H9 (cell line): Measurements from ENCODE around the gene BTNL3. TPM values are rescaled to one million over a fixed set of nuclear protein-coding genes. Genes with fewer than 3 reads are reported as not detected.

Experiments
- DNase-seq: peaks from one replicate; pipeline ENCODE4 v3.0.0-alpha.2; 2017
- H2AFZ ChIP-seq: one replicate; pipeline ENCODE4 v1.6.1; 2013; ENCODE audit warnings: mild to moderate bottlenecking, low read length, control low read depth, moderate library complexity
- H2AK5ac ChIP-seq: 2 replicates; pipeline ENCODE4 v1.6.1; 2013; ENCODE audit warnings: low read length, control low read depth, mixed read lengths; ENCODE audit not compliant: insufficient read length
- H2BK120ac ChIP-seq: one replicate; pipeline ENCODE4 v1.6.1; 2013; ENCODE audit warnings: low read depth, mild to moderate bottlenecking, low read length, control low read depth, inconsistent platforms; ENCODE audit not compliant: poor library complexity, severe bottlenecking
- H2BK12ac ChIP-seq: 2 replicates; pipeline ENCODE4 v1.6.1; 2013; ENCODE audit warnings: low read length, control low read depth, mixed read lengths, low read depth; ENCODE audit not compliant: insufficient read length
- H2BK15ac ChIP-seq: 2 replicates; pipeline ENCODE4 v1.6.1; 2013; ENCODE audit warnings: low read depth, low read length, control low read depth
- H2BK20ac ChIP-seq: one replicate; pipeline ENCODE4 v1.6.1; 2013; ENCODE audit warnings: low read depth, mild to moderate bottlenecking, low read length, control low read depth, inconsistent platforms; ENCODE audit not compliant: poor library complexity, severe bottlenecking
- H2BK5ac ChIP-seq: 2 replicates; pipeline ENCODE4 v1.6.1; 2013; ENCODE audit warnings: low read length, control low read depth, mixed read lengths; ENCODE audit not compliant: insufficient read length
- H3K14ac ChIP-seq: 2 replicates; pipeline ENCODE4 v1.6.1; 2013; ENCODE audit warnings: low read length, control low read depth; ENCODE audit not compliant: insufficient read depth
- H3K18ac ChIP-seq: 2 replicates; pipeline ENCODE4 v1.6.1; 2013; ENCODE audit warnings: low read depth, mild to moderate bottlenecking, mixed read lengths, low read length, control low read depth; ENCODE audit not compliant: insufficient read length
- H3K23ac ChIP-seq: 2 replicates; pipeline ENCODE4 v1.6.1; 2013; ENCODE audit warnings: low read length, control low read depth, mixed read lengths, low read depth; ENCODE audit not compliant: insufficient read length
- H3K23me2 ChIP-seq: 2 replicates; pipeline ENCODE4 v1.6.1; 2013; ENCODE audit warnings: low read depth, mild to moderate bottlenecking, mixed read lengths, low read length, control low read depth; ENCODE audit not compliant: insufficient read length, poor library complexity, severe bottlenecking
- H3K27ac ChIP-seq: 2 replicates; pipeline ENCODE4 v1.5.1; 2013; ENCODE audit warnings: low read length, control low read depth, mixed read lengths, low read depth; ENCODE audit not compliant: insufficient read length
- H3K27me3 ChIP-seq: 2 replicates; pipeline ENCODE4 v1.6.1; 2013; ENCODE audit warnings: low read length, control low read depth, inconsistent platforms; ENCODE audit not compliant: insufficient read depth
- H3K4ac ChIP-seq: 2 replicates; pipeline ENCODE4 v1.6.1; 2013; ENCODE audit warnings: low read depth, mild to moderate bottlenecking, control low read depth, inconsistent platforms, low read length, moderate library complexity
- H3K4me1 ChIP-seq: 2 replicates; pipeline ENCODE4 v1.6.1; 2013; ENCODE audit warnings: low read length, control low read depth, inconsistent platforms; ENCODE audit not compliant: insufficient read depth
- H3K4me2 ChIP-seq: 2 replicates; pipeline ENCODE4 v1.6.1; 2013; ENCODE audit warnings: low read length, control low read depth, mixed read lengths; ENCODE audit not compliant: insufficient read length, insufficient read depth
- H3K56ac ChIP-seq: 2 replicates; pipeline ENCODE4 v1.6.1; 2013; ENCODE audit warnings: low read depth, mild to moderate bottlenecking, mixed read lengths, low read length, control low read depth; ENCODE audit not compliant: insufficient read length
- H3K79me1 ChIP-seq: 2 replicates; pipeline ENCODE4 v1.6.1; 2013; ENCODE audit warnings: low read depth, mild to moderate bottlenecking, moderate library complexity, low read length, control low read depth, inconsistent platforms; ENCODE audit not compliant: insufficient read depth, poor library complexity, severe bottlenecking
- H3K79me2 ChIP-seq: 2 replicates; pipeline ENCODE4 v1.6.1; 2013; ENCODE audit warnings: low read length, control low read depth, inconsistent platforms; ENCODE audit not compliant: insufficient read depth
- H3K9ac ChIP-seq: 2 replicates; pipeline ENCODE4 v1.6.1; 2013; ENCODE audit warnings: low read length, control low read depth, mixed read lengths; ENCODE audit not compliant: insufficient read length; ENCODE audit errors: extremely low read depth
- H3K9me3 ChIP-seq: one replicate; pipeline ENCODE4 v1.6.1; 2013; ENCODE audit warnings: low read depth, low read length, inconsistent platforms; ENCODE audit not compliant: control insufficient read depth
- H3T11ph ChIP-seq: one replicate; pipeline ENCODE4 v1.6.1; 2013; ENCODE audit warnings: mild to moderate bottlenecking, low read length, control low read depth, inconsistent platforms
- H4K20me1 ChIP-seq: one replicate; pipeline ENCODE4 v1.6.1; 2013; ENCODE audit not compliant: control insufficient read depth, insufficient read length, insufficient read depth
- H4K5ac ChIP-seq: 2 replicates; pipeline ENCODE4 v1.6.1; 2013; ENCODE audit warnings: low read depth, mild to moderate bottlenecking, mixed read lengths, low read length, control low read depth; ENCODE audit not compliant: insufficient read length
- H4K8ac ChIP-seq: replicated peaks from 2 replicates; pipeline ENCODE4 v1.6.1; 2013; ENCODE audit warnings: low read length, control low read depth, mixed read lengths, low read depth; ENCODE audit not compliant: insufficient read length
- H4K91ac ChIP-seq: 2 replicates; pipeline ENCODE4 v1.6.1; 2013; ENCODE audit warnings: low read depth, mild to moderate bottlenecking, moderate library complexity, mixed read lengths, low read length, control low read depth; ENCODE audit not compliant: insufficient read length
- H3K27ac Mint-ChIP-seq, 3 experiments: 2 replicates in 2 of 3; 3 replicates in 1 of 3; pipeline ENCODE4 v1.8.0; 2020 to 2021; ENCODE audit warnings: mixed read lengths in 3 of 3, mild to moderate bottlenecking in 1 of 3, moderate library complexity in 1 of 3
- H3K27me3 Mint-ChIP-seq: 2 replicates; pipeline ENCODE4 v1.8.0; 2021; ENCODE audit warnings: low read depth, mild to moderate bottlenecking, moderate library complexity, mixed read lengths
- H3K36me3 Mint-ChIP-seq, 3 experiments: 2 replicates in 2 of 3; 3 replicates in 1 of 3; pipeline ENCODE4 v1.8.0; 2020 to 2021; ENCODE audit warnings: low read depth in 3 of 3, mixed read lengths in 3 of 3; ENCODE audit not compliant: insufficient read depth in 1 of 3
- H3K4me1 Mint-ChIP-seq, 2 experiments: 2 replicates each; pipeline ENCODE4 v1.8.0; 2020; ENCODE audit warnings: mixed read lengths in 2 of 2
- H3K4me3 Mint-ChIP-seq, 2 experiments: 2 replicates in 1 of 2; 3 replicates in 1 of 2; pipeline ENCODE4 v1.8.0; 2020 to 2021; ENCODE audit warnings: mild to moderate bottlenecking in 2 of 2, mixed read lengths in 2 of 2, moderate library complexity in 1 of 2
- H3K9me3 Mint-ChIP-seq, 2 experiments: 2 replicates in 1 of 2; 3 replicates in 1 of 2; pipeline ENCODE4 v1.8.0; 2020; ENCODE audit warnings: mild to moderate bottlenecking in 2 of 2, mixed read lengths in 2 of 2, moderate library complexity in 1 of 2
- CTCF ChIP-seq: fragments of 200-600 bp; sonication (generic); conservative IDR thresholded peaks from 3 replicates; pipeline ENCODE4 v1.8.0; 2021; ENCODE audit warnings: antibody characterized with exemption, mild to moderate bottlenecking
- WGBS: extraction: QIAGEN DNeasy Blood & Tissue Kit; methylation state at CpG from one replicate; pipeline ENCODE4 v1.1.7; 2013; ENCODE audit warnings: missing lambda C conversion rate, low lambda C conversion rate, mixed read lengths; ENCODE audit not compliant: insufficient read length; ENCODE audit errors: extremely low coverage; 5-methylcytosine and 5-hydroxymethylcytosine counted together
- total RNA-seq: library from RNA; stranded (reverse); gene quantifications from 2 replicates; pipeline ENCODE4 v1.2.1, GENCODE V29; 2021

Gene BTNL3
- total RNA-seq, 1 experiment from 2014 or later, result not detected

- no peak overlapping the region for H2BK5ac ChIP-seq
- H3K9me3 Mint-ChIP-seq, result no peaks in the 10 kb centered on the region
Measured at GRCh38 chr5:180950291-180950949, 38.2 kb upstream of the BTNL3 start.

More at GRCh38 chr5:180950291-180950949, 38.2 kb upstream of the BTNL3 start:
- TF ChIP-seq CTCF, result no peak
- no peak overlapping the region for H2BK20ac ChIP-seq
- no peak overlapping the region for H3K4ac ChIP-seq
- H4K91ac ChIP-seq, result no peak overlapping the region
- H3K23me2 ChIP-seq, result no peaks in the 10 kb centered on the region
- Mint-ChIP-seq H3K27ac (no peak overlapping the region), H3K27me3 (peaks cover 6% of the 10 kb centered on the region), H3K4me3 (no peak overlapping the region), H3K4me1 (no peaks in the 10 kb centered on the region), H3K36me3 (no peaks in the 10 kb centered on the region)
- H3K4me2 ChIP-seq, result no peak overlapping the region
- no peak overlapping the region for H2BK15ac ChIP-seq
- H2AK5ac ChIP-seq, result no peak overlapping the region
- H3K18ac ChIP-seq, result no peak overlapping the region
- H3K14ac ChIP-seq, result no peak overlapping the region
- H2AFZ ChIP-seq, result no peak overlapping the region
- no peak overlapping the region for H3K56ac ChIP-seq
- H3K79me1 ChIP-seq, result no peaks in the 10 kb centered on the region
- H3K9me3 ChIP-seq, result no peaks in the 10 kb centered on the region
- H4K5ac ChIP-seq, result no peak overlapping the region
- no peak overlapping the region for H3K23ac ChIP-seq
- H3K79me2 ChIP-seq, result no peaks in the 10 kb centered on the region
- DNase-seq, result no peak
- H3T11ph ChIP-seq, result no peak overlapping the region
- H4K8ac ChIP-seq, result no peak overlapping the region
- H3K27ac ChIP-seq, result no peak overlapping the region
- H3K27me3 ChIP-seq, result no peaks in the 10 kb centered on the region
- H3K4me1 ChIP-seq, result no peaks in the 10 kb centered on the region
- no peak overlapping the region for H2BK12ac ChIP-seq
- no peak overlapping the region for H3K9ac ChIP-seq
- H2BK120ac ChIP-seq, result no peak overlapping the region
- WGBS, result no CpG with 5 or more reads among the region's 6 CpGs
- no peaks in the 10 kb centered on the region for H4K20me1 ChIP-seq
